ENCODE measurements around the gene AEN. TPM values are rescaled to one million over a fixed set of nuclear protein-coding genes. Genes with fewer than 3 reads are reported as not detected.

Gene AEN
- total RNA-seq, 1 donor from 2014 or later, result 18.4 TPM

DNA sequence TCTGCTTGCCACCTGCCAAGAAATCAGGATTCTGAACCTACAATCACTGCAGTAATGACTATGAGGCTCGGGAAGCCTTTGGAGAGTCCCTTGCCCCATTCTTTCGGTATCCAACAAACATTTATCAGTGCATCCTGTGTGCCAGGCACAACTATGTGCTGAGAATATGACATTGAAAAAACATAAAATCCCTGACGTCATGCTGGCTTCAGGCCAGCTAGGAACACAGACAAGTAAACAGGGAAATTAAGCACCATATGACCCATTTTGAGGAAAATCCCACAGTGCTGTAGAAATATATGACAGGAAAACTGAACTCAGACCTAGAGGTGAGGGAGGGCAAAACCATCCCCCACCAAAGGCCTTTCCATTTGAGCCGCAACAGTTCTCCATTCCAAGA, 40.6 kb upstream of the AEN start:
- intact Hi-C loops (cut with DNase I), result no loop called here
- Histone ChIP-seq H3K27me3 (no peaks in the 10 kb centered on the region), H3K36me3 (no peaks in the 10 kb centered on the region), H3K9me3 (no peaks in the 10 kb centered on the region), H3K4me1 (no peaks in the 10 kb centered on the region), H3K27ac (no peak overlapping the region), H3K4me3 (no peak overlapping the region)
- no peak for DNase-seq (ENCODE audit: extremely low spot score in 2 of 2)
- TF ChIP-seq POLR2A (IDR thresholded peaks at IDR 0.05) (no peak), CTCF (IDR thresholded peaks at IDR 0.05) (no peak), POLR2AphosphoS5 (IDR thresholded peaks at IDR 0.05; ENCODE audit: insufficient read depth in 1 of 2, low read depth in 1 of 2) (no peak)

DNA sequence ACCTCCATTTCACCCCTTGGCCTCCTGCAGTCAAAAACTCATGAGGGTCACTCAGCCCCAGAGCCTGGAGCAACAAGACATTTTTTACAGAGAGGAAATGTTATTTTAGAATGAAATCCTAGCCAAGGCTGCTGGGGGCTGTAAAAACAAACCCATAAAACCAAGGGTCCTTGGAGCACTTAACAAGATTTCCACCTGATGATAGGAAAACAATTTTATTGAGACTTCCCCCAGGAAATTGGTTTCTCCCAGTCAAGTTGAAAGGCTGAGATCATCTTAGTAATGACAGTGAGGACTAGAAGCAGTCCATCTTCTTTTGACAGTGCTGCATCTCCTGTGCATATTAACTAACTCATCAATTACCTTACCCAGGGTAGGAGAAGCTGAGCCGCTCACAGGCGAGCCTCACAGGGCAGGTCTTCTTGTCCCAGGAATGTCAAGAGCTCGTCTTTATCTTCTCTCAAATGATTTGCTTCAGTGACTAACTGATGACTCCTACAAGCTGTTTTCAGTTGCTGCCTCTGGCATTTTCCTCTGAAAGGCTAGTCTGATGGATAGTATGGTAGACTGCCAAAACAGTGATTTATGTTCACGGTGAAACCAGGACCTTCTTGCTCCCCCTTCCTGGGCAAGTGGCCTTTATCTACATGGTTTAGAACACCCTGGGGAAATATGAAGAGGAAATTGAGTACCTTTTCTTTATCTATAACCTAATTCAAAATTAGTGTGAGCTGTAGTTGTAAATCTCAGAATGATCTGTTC, 34.6 kb upstream of the AEN start:
- Histone ChIP-seq H3K9me3 (no peaks in the 10 kb centered on the region), H3K27me3 (no peaks in the 10 kb centered on the region), H3K4me3 (no peak overlapping the region), H3K36me3 (no peaks in the 10 kb centered on the region), H3K27ac (no peak overlapping the region), H3K4me1 (no peaks in the 10 kb centered on the region)
- intact Hi-C loops (cut with DNase I), result no loop called here
- no peak for DNase-seq (ENCODE audit: extremely low spot score in 2 of 2)
- TF ChIP-seq CTCF (IDR thresholded peaks at IDR 0.05) (no peak), POLR2AphosphoS5 (IDR thresholded peaks at IDR 0.05; ENCODE audit: insufficient read depth in 1 of 2, low read depth in 1 of 2) (no peak), POLR2A (IDR thresholded peaks at IDR 0.05) (no peak)

DNA sequence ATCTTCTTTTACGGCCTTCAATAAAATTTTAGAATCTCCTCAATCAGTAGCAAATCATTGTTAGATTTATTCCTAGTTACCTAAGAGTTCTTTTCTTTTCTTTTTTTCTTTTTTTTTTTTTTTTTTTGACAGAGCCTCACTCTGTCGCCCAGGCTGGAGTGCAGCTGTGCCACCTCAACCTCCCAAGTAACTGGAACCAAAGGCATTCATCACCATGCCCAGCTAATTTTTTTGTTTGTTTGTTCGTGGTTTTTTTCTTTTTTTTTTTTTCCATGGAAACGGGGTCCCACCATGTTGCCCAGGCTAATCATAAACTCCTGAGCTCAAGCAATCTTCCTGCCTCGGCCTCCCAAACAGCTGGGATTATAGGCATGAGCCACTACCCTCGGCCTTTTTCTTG, 30.4 kb upstream of the AEN start:
- no peaks in the 10 kb centered on the region for H3K4me1 ChIP-seq
- H3K36me3 ChIP-seq, result no peaks in the 10 kb centered on the region
- TF ChIP-seq POLR2AphosphoS5 (IDR thresholded peaks at IDR 0.05; ENCODE audit: insufficient read depth in 1 of 2, low read depth in 1 of 2), result no peak
- no peak for TF ChIP-seq POLR2A (IDR thresholded peaks at IDR 0.05)
- no peaks in the 10 kb centered on the region for H3K9me3 ChIP-seq
- H3K27me3 ChIP-seq, result no peaks in the 10 kb centered on the region
- DNase-seq (ENCODE audit: extremely low spot score in 2 of 2), result no peak
- no peak overlapping the region for H3K27ac ChIP-seq
- H3K4me3 ChIP-seq, result no peak overlapping the region
- intact Hi-C loops (cut with DNase I), result no loop called here

GRCh38 chr15:88591384-88591783, 29.8 kb upstream of the AEN start:
- intact Hi-C loops (cut with DNase I), result no loop called here
- TF ChIP-seq POLR2AphosphoS5 (IDR thresholded peaks at IDR 0.05; ENCODE audit: insufficient read depth in 1 of 2, low read depth in 1 of 2) (no peak), POLR2A (IDR thresholded peaks at IDR 0.05) (no peak), CTCF (IDR thresholded peaks at IDR 0.05) (no peak)
- no peak overlapping the region for H3K4me3 ChIP-seq
- no peak for DNase-seq (ENCODE audit: extremely low spot score in 2 of 2)
- no peaks in the 10 kb centered on the region for H3K36me3 ChIP-seq
- no peak overlapping the region for H3K27ac ChIP-seq
- H3K9me3 ChIP-seq, result no peaks in the 10 kb centered on the region
- H3K4me1 ChIP-seq, result no peaks in the 10 kb centered on the region
- no peaks in the 10 kb centered on the region for H3K27me3 ChIP-seq

- peaks cover 5% of the 10 kb centered on the region for H3K4me1 ChIP-seq
- no peak overlapping the region for H3K4me3 ChIP-seq
- DNase-seq (ENCODE audit: extremely low spot score in 2 of 2), result no peak
- no peak overlapping the region for H3K27ac ChIP-seq
- TF ChIP-seq POLR2AphosphoS5 (IDR thresholded peaks at IDR 0.05; ENCODE audit: insufficient read depth in 1 of 2, low read depth in 1 of 2), result no peak
- no peak for TF ChIP-seq CTCF (IDR thresholded peaks at IDR 0.05)
- TF ChIP-seq POLR2A (IDR thresholded peaks at IDR 0.05), result no peak
- intact Hi-C loops (cut with DNase I), result loop anchor here (5.0 kb wide), 1 partner anchor 593 kb away; no protein-coding TSS in a partner anchor
- no peaks in the 10 kb centered on the region for H3K36me3 ChIP-seq
- no peaks in the 10 kb centered on the region for H3K9me3 ChIP-seq
- H3K27me3 ChIP-seq, result no peaks in the 10 kb centered on the region
Observed at GRCh38 chr15:88603885-88604284, 17.3 kb upstream of the AEN start.
